ENCODE measurements around the gene ABCC4. TPM values are rescaled to one million over a fixed set of nuclear protein-coding genes. Genes with fewer than 3 reads are reported as not detected.
"Not testable (repeated sequence)": the region's sequence is repeated elsewhere in the genome, so short reads cannot be mapped to it uniquely, and the experiment has no call there.

ABCC4 gene
- polyA plus RNA-seq, 1 experiment: 140 TPM

DNA sequence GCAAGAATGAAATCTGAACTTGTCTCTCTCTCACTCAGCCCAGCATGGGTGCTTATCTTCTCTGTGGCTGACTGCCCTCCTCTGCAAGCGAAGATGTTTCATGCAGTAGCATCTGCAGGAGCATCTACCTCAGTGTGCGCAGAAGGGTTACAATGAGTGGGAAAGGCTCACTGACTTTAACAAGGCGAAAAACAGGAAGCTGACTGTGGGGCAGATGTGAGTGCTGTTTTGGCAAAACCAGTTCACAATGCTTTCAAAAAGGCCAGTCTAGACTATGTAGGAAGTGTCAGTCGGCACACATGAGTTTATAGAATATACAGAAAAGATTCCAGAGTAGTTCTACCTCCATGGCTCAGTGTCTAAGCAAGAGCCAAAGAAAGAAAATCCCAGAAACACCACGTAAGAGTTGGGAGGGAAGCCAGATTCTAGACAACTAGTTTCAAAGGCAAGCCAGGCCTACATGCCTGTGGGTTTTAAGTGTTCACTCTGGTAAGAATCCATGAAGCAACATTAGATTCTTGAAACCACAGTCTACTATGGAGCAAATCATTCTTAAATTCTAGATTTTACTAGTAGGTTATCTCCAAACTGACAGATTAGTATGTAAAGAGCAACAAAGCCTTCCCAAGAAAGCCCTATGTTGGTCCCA lies 124.5 kb downstream of the ABCC4 start:
- Histone ChIP-seq H3K27me3 (ENCODE audit: control insufficient read depth, insufficient read depth, low read length) (no peaks in the 10 kb centered on the region), H3K27ac (ENCODE audit: low read depth, low read length) (no peak overlapping the region), H3K9me3 (ENCODE audit: control insufficient read depth, insufficient read depth, low read length) (no peaks in the 10 kb centered on the region), H3K4me3 (ENCODE audit: low read depth, low read length) (no peak overlapping the region)
- CTCF ChIA-PET: interaction anchor here (0.6 to 1.8 kb wide), 2 partner anchors 13 to 32 kb away, joined by 5 to 7 read pairs; no protein-coding TSS in a partner anchor
- DNase-seq (ENCODE audit: low read depth, low spot score): no peak
- POLR2A ChIA-PET: no interaction called here
- TF ChIP-seq CTCF (IDR thresholded peaks at IDR 0.05; ENCODE audit: low read depth, low read length): no peak

DNA sequence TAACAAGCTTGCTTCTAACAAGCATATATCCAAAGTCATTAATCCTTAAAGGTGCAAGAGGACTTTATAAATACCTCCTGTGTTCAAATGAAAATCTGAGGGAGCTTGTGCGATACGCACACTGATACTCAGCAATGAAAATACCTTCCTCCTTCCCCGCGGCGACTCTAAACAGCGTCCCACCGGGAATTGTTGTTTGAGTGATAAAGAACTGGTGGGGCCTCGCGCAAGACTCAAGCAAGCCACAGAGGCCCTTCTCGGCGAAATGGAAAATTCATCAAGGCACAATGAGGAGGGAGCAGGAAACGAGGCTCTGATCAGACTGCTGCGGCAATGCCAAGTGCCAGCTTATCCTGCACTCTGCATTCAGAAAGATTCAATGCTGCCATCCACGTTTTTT lies 126.7 kb downstream of the ABCC4 start:
- H3K27ac ChIP-seq (ENCODE audit: low read depth, low read length): no peak overlapping the region
- no peaks in the 10 kb centered on the region for H3K9me3 ChIP-seq (ENCODE audit: control insufficient read depth, insufficient read depth, low read length)
- DNase-seq (ENCODE audit: low read depth, low spot score): no peak
- CTCF ChIA-PET: interaction anchor here (1.1 to 1.5 kb wide), 3 partner anchors 12 to 230 kb away, joined by 3 to 6 read pairs (median 6); no protein-coding TSS in a partner anchor
- no peak for TF ChIP-seq CTCF (IDR thresholded peaks at IDR 0.05; ENCODE audit: low read depth, low read length)
- no peak overlapping the region for H3K4me3 ChIP-seq (ENCODE audit: low read depth, low read length)
- no peaks in the 10 kb centered on the region for H3K27me3 ChIP-seq (ENCODE audit: control insufficient read depth, insufficient read depth, low read length)
- POLR2A ChIA-PET: no interaction called here

- no peak for TF ChIP-seq CTCF (IDR thresholded peaks at IDR 0.05; ENCODE audit: low read depth, low read length)
- Histone ChIP-seq H3K27ac (ENCODE audit: low read depth, low read length) (no peak overlapping the region), H3K27me3 (ENCODE audit: control insufficient read depth, insufficient read depth, low read length) (no peaks in the 10 kb centered on the region), H3K9me3 (ENCODE audit: control insufficient read depth, insufficient read depth, low read length) (no peaks in the 10 kb centered on the region), H3K4me3 (ENCODE audit: low read depth, low read length) (no peak overlapping the region)
- no peak for DNase-seq (ENCODE audit: low read depth, low spot score)
- ChIA-PET CTCF (no interaction called here), POLR2A (no interaction called here)
These were observed 133.1 kb downstream of the ABCC4 start for GRCh38 chr13:95168191-95168590.

- POLR2A ChIA-PET; CTCF ChIA-PET; H3K27ac ChIP-seq (ENCODE audit: low read depth, low read length); H3K4me3 ChIP-seq (ENCODE audit: low read depth, low read length); DNase-seq (ENCODE audit: low read depth, low spot score); H3K27me3 ChIP-seq (ENCODE audit: control insufficient read depth, insufficient read depth, low read length); H3K9me3 ChIP-seq (ENCODE audit: control insufficient read depth, insufficient read depth, low read length): not testable (repeated sequence)
These were observed 134.2 kb downstream of the ABCC4 start for GRCh38 chr13:95167003-95167402.

GRCh38 chr13:95164830-95165229 lies 136.4 kb downstream of the ABCC4 start:
- no peak for TF ChIP-seq CTCF (IDR thresholded peaks at IDR 0.05; ENCODE audit: low read depth, low read length)
- POLR2A ChIA-PET: no interaction called here
- CTCF ChIA-PET: interaction anchor here (1.0 to 2.1 kb wide), 3 partner anchors 9 to 240 kb away, joined by 3 to 8 read pairs (median 7); no protein-coding TSS in a partner anchor
- no peak overlapping the region for H3K4me3 ChIP-seq (ENCODE audit: low read depth, low read length)
- DNase-seq (ENCODE audit: low read depth, low spot score): no peak
- H3K9me3 ChIP-seq (ENCODE audit: control insufficient read depth, insufficient read depth, low read length): no peaks in the 10 kb centered on the region
- no peak overlapping the region for H3K27ac ChIP-seq (ENCODE audit: low read depth, low read length)
- H3K27me3 ChIP-seq (ENCODE audit: control insufficient read depth, insufficient read depth, low read length): no peaks in the 10 kb centered on the region

Data from AG04450 (cell line).